Fibroblast of lung (primary cell): Measurements from ENCODE around the gene TJP2.

Experiments
- EZH2 ChIP-seq: IDR thresholded peaks from 2 replicates; pipeline ENCODE4 v1.5.1; 2012; ENCODE audit warnings: low read length, control low read depth, mild to moderate bottlenecking; ENCODE audit errors: missing control alignments
- TF ChIP-seq, protein P1 (sequence below), 2 donors: IDR thresholded peaks in 1 of 2; conservative IDR thresholded peaks in 1 of 2; 1 replicate in 1 of 2; 2 replicates in 1 of 2; pipeline ENCODE4 v1.5.1; 2011 to 2012; ENCODE audit warnings: low read length in 2 of 2, control low read depth in 1 of 2, inconsistent platforms in 1 of 2, low read depth in 1 of 2, mild to moderate bottlenecking in 1 of 2

DNA sequence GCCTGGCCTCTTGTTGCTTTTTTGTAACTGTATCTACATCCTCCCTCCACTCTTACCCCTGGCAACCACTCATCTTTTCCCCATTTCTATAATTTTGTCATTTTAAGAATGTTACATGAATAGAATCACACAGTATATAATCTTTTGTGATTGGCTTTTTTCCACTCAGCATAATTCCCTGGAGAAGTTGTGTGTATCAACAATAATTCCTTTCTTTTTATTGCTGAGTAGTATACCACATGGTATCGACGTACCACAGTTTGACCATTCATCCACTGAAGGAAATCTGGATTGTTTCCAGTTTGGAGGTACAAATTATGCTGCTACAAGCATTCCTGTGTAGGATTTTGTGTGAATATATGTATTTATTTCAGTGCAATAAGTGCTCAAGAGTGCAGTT, 129.3 kb downstream of the TJP2 start:
- TF ChIP-seq, protein P1, sequence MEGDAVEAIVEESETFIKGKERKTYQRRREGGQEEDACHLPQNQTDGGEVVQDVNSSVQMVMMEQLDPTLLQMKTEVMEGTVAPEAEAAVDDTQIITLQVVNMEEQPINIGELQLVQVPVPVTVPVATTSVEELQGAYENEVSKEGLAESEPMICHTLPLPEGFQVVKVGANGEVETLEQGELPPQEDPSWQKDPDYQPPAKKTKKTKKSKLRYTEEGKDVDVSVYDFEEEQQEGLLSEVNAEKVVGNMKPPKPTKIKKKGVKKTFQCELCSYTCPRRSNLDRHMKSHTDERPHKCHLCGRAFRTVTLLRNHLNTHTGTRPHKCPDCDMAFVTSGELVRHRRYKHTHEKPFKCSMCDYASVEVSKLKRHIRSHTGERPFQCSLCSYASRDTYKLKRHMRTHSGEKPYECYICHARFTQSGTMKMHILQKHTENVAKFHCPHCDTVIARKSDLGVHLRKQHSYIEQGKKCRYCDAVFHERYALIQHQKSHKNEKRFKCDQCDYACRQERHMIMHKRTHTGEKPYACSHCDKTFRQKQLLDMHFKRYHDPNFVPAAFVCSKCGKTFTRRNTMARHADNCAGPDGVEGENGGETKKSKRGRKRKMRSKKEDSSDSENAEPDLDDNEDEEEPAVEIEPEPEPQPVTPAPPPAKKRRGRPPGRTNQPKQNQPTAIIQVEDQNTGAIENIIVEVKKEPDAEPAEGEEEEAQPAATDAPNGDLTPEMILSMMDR (conservative IDR thresholded peaks at IDR 0.05 in 1 of 2, IDR thresholded peaks at IDR 0.05 in 1 of 2; ENCODE audit: low read depth in 1 of 2, low read length in 2 of 2) = no peak
- TF ChIP-seq EZH2 = no peak
